SK-N-MC (cell line): ENCODE results near the gene ITPR2.

Experiments
- DNase-seq: peaks from one replicate; pipeline ENCODE4 v3.0.0-alpha.2; 2011; ENCODE audit warnings: low read depth, low spot score
- H3K27ac ChIP-seq: fragments of 200-600 bp; sonication (generic); 2 replicates; pipeline ENCODE4 v1.5.1; 2016; ENCODE audit warnings: mixed run types
- H3K36me3 ChIP-seq: fragments of 200-600 bp; sonication (generic); 2 replicates; pipeline ENCODE4 v1.6.1; 2017; ENCODE audit warnings: antibody characterized with exemption, low read length, mixed read lengths; ENCODE audit not compliant: insufficient read depth
- H3K4me3 ChIP-seq: fragments of 200-600 bp; sonication (generic); 2 replicates; pipeline ENCODE4 v1.5.1; 2016
- H3K9ac ChIP-seq: fragments of 200-600 bp; sonication (generic); 2 replicates; pipeline ENCODE4 v1.8.0; 2017; ENCODE audit warnings: mixed run types, mixed read lengths; ENCODE audit not compliant: insufficient read length
- H3K9me3 ChIP-seq: fragments of 200-600 bp; sonication (generic); 2 replicates; pipeline ENCODE4 v1.6.1; 2017; ENCODE audit warnings: low read depth, mild to moderate bottlenecking, antibody characterized with exemption, low read length, moderate library complexity, mixed read lengths
- EZH2 ChIP-seq: fragments of 200-600 bp; sonication (generic); IDR thresholded peaks from one replicate; pipeline ENCODE4 v1.6.1; 2017; ENCODE audit warnings: antibody characterized with exemption
- FOXP2 ChIP-seq: optimal IDR thresholded peaks from 2 replicates; pipeline ENCODE3; 2011; ENCODE audit warnings: mild to moderate bottlenecking, moderate library complexity; ENCODE audit not compliant: insufficient read depth; ENCODE audit errors: extremely low read length, control extremely low read depth
- POLR2AphosphoS5 ChIP-seq: IDR thresholded peaks from 2 replicates; pipeline ENCODE4 v1.6.1; 2012; ENCODE audit warnings: mild to moderate bottlenecking, low read depth, low read length, borderline replicate concordance

ITPR2 gene

GRCh38 chr12:26566186-26566585 is 266.8 kb downstream of the ITPR2 start:
- Histone ChIP-seq H3K9me3 (no peaks in the 10 kb centered on the region), H3K27ac (no peak overlapping the region), H3K4me3 (no peak overlapping the region), H3K9ac (no peak overlapping the region), H3K36me3 (no peaks in the 10 kb centered on the region)
- no peak for DNase-seq
- no peak for TF ChIP-seq POLR2AphosphoS5
- TF ChIP-seq FOXP2, result no peak
- TF ChIP-seq EZH2, result no peak

- no peak for DNase-seq
- no peaks in the 10 kb centered on the region for H3K9me3 ChIP-seq
- H3K27ac ChIP-seq, result no peak overlapping the region
- H3K4me3 ChIP-seq, result no peak overlapping the region
- no peaks in the 10 kb centered on the region for H3K36me3 ChIP-seq
- TF ChIP-seq POLR2AphosphoS5 (no peak), EZH2 (no peak), FOXP2 (no peak)
- no peak overlapping the region for H3K9ac ChIP-seq
These were observed 268.6 kb downstream of the ITPR2 start for GRCh38 chr12:26564391-26564790.

- Histone ChIP-seq H3K27ac (no peak overlapping the region), H3K36me3 (no peaks in the 10 kb centered on the region), H3K9me3 (no peaks in the 10 kb centered on the region), H3K4me3 (no peak overlapping the region), H3K9ac (no peak overlapping the region)
- no peak for DNase-seq
- no peak for TF ChIP-seq FOXP2
- no peak for TF ChIP-seq POLR2AphosphoS5
- no peak for TF ChIP-seq EZH2
These were observed 269.4 kb downstream of the ITPR2 start for GRCh38 chr12:26563552-26563951.

- no peaks in the 10 kb centered on the region for H3K9me3 ChIP-seq
- H3K4me3 ChIP-seq, result no peak overlapping the region
- no peak overlapping the region for H3K9ac ChIP-seq
- TF ChIP-seq FOXP2 (no peak), POLR2AphosphoS5 (no peak)
- no peak for DNase-seq
- H3K36me3 ChIP-seq, result no peaks in the 10 kb centered on the region
- no peak overlapping the region for H3K27ac ChIP-seq
These were observed 275.7 kb downstream of the ITPR2 start for GRCh38 chr12:26557326-26557725.

GRCh38 chr12:26556916-26557315 is 276.1 kb downstream of the ITPR2 start:
- Histone ChIP-seq H3K36me3 (no peaks in the 10 kb centered on the region), H3K4me3 (no peak overlapping the region), H3K27ac (no peak overlapping the region), H3K9ac (no peak overlapping the region), H3K9me3 (no peaks in the 10 kb centered on the region)
- DNase-seq, result no peak
- TF ChIP-seq FOXP2 (no peak), EZH2 (no peak), POLR2AphosphoS5 (no peak)

GRCh38 chr12:26555139-26555538 is 277.9 kb downstream of the ITPR2 start:
- H3K36me3 ChIP-seq, result no peaks in the 10 kb centered on the region

GRCh38 chr12:26554332-26554731 is 278.7 kb downstream of the ITPR2 start:
- Histone ChIP-seq H3K27ac (no peak overlapping the region), H3K9ac (no peak overlapping the region), H3K36me3 (no peaks in the 10 kb centered on the region), H3K4me3 (no peak overlapping the region), H3K9me3 (no peaks in the 10 kb centered on the region)
- DNase-seq, result no peak
- TF ChIP-seq EZH2, result no peak
- no peak for TF ChIP-seq POLR2AphosphoS5
- TF ChIP-seq FOXP2, result no peak

More at GRCh38 chr12:26555139-26555538, 277.9 kb downstream of the ITPR2 start:
- Histone ChIP-seq H3K9me3 (no peaks in the 10 kb centered on the region), H3K27ac (no peak overlapping the region), H3K9ac (no peak overlapping the region), H3K4me3 (no peak overlapping the region)
- no peak for TF ChIP-seq FOXP2
- TF ChIP-seq POLR2AphosphoS5, result no peak
- TF ChIP-seq EZH2, result no peak
- DNase-seq, result no peak

- no peak for TF ChIP-seq EZH2
- no peak for TF ChIP-seq POLR2AphosphoS5
- no peak for TF ChIP-seq FOXP2
- no peak overlapping the region for H3K27ac ChIP-seq
- H3K4me3 ChIP-seq, result no peak overlapping the region
- no peak for DNase-seq
- H3K9ac ChIP-seq, result no peak overlapping the region
- no peaks in the 10 kb centered on the region for H3K9me3 ChIP-seq
- H3K36me3 ChIP-seq, result no peaks in the 10 kb centered on the region
These were observed 281.6 kb downstream of the ITPR2 start for GRCh38 chr12:26551385-26551784.

GRCh38 chr12:26548227-26548626 is 284.8 kb downstream of the ITPR2 start:
- Histone ChIP-seq H3K27ac (no peak overlapping the region), H3K36me3 (no peaks in the 10 kb centered on the region), H3K9ac (no peak overlapping the region), H3K4me3 (no peak overlapping the region), H3K9me3 (no peaks in the 10 kb centered on the region)
- no peak for DNase-seq
- no peak for TF ChIP-seq POLR2AphosphoS5
- TF ChIP-seq FOXP2, result no peak
- TF ChIP-seq EZH2, result no peak
